HG03469 (cell line): ENCODE data around the gene LOXHD1.
A peak's percentile ranks its signal among the peaks of the same experiment; 100 is the strongest.

Source experiments
- ATAC-seq: cut with Tn5 transposase; IDR thresholded peaks from one replicate; pipeline ENCODE4 v1.9.1; 2021; ENCODE audit warnings: mild to moderate bottlenecking, moderate library complexity, moderate number of reproducible peaks; ENCODE audit not compliant: unreplicated experiment

LOXHD1 gene

GRCh38 chr18:46581648-46582047 lies 75.4 kb downstream of the LOXHD1 start:
- no peak for ATAC-seq

GRCh38 chr18:46578987-46579386 lies 78.0 kb downstream of the LOXHD1 start:
- ATAC-seq, result no peak

- ATAC-seq, result no peak
These were observed 79.5 kb downstream of the LOXHD1 start for GRCh38 chr18:46577546-46577945.

GRCh38 chr18:46575851-46576250 lies 81.2 kb downstream of the LOXHD1 start:
- ATAC-seq, result no peak

GRCh38 chr18:46574743-46575115 lies 82.3 kb downstream of the LOXHD1 start:
- ATAC-seq, result no peak

- peak; percentile 83 for ATAC-seq
These were observed 82.8 kb downstream of the LOXHD1 start for GRCh38 chr18:46574000-46574742.

- no peak for ATAC-seq
These were observed 83.9 kb downstream of the LOXHD1 start for GRCh38 chr18:46573156-46573555.

GRCh38 chr18:46571756-46572155 lies 85.3 kb downstream of the LOXHD1 start:
- no peak for ATAC-seq

- ATAC-seq, result no peak
These were observed 86.4 kb downstream of the LOXHD1 start for GRCh38 chr18:46570666-46571065.

GRCh38 chr18:46570134-46570533 lies 86.9 kb downstream of the LOXHD1 start:
- ATAC-seq, result no peak

- no peak for ATAC-seq
These were observed 87.8 kb downstream of the LOXHD1 start for GRCh38 chr18:46569211-46569610.

- no peak for ATAC-seq
These were observed 89.8 kb downstream of the LOXHD1 start for GRCh38 chr18:46567196-46567595.

- ATAC-seq, result no peak
These were observed 90.9 kb downstream of the LOXHD1 start for GRCh38 chr18:46566111-46566510.

- ATAC-seq, result no peak
These were observed 91.8 kb downstream of the LOXHD1 start for GRCh38 chr18:46565256-46565655.

- no peak for ATAC-seq
These were observed 93.7 kb downstream of the LOXHD1 start for GRCh38 chr18:46563317-46563716.

GRCh38 chr18:46562674-46563192 lies 94.3 kb downstream of the LOXHD1 start:
- no peak for ATAC-seq

GRCh38 chr18:46560671-46561045 lies 96.4 kb downstream of the LOXHD1 start:
- ATAC-seq, result no peak

- no peak for ATAC-seq
These were observed 96.9 kb downstream of the LOXHD1 start for GRCh38 chr18:46559946-46560670.

- no peak for ATAC-seq
These were observed 97.7 kb downstream of the LOXHD1 start for GRCh38 chr18:46559296-46559695.

- no peak for ATAC-seq
These were observed 100.3 kb downstream of the LOXHD1 start for GRCh38 chr18:46556590-46557206.

- no peak for ATAC-seq
These were observed 101.3 kb downstream of the LOXHD1 start for GRCh38 chr18:46555724-46556123.

- no peak for ATAC-seq
These were observed 101.8 kb downstream of the LOXHD1 start for GRCh38 chr18:46555213-46555612.
